GM12865 (cell line): ENCODE results near the gene FGGY.

Source experiments
- DNase-seq: peaks from one replicate; pipeline ENCODE4 v3.0.0; 2010; ENCODE audit warnings: low read depth
- H3K4me3 ChIP-seq: 2 replicates; pipeline ENCODE4 v1.5.1; 2011; ENCODE audit warnings: mild to moderate bottlenecking, low read depth, low read length, control low read depth
- TF ChIP-seq, protein P1 (sequence below): IDR thresholded peaks from 2 replicates; pipeline ENCODE4 v1.5.1; 2011; ENCODE audit warnings: low read length, control low read depth, low read depth, inconsistent platforms; ENCODE audit not compliant: insufficient read depth; ENCODE audit errors: missing control alignments

FGGY gene

DNA sequence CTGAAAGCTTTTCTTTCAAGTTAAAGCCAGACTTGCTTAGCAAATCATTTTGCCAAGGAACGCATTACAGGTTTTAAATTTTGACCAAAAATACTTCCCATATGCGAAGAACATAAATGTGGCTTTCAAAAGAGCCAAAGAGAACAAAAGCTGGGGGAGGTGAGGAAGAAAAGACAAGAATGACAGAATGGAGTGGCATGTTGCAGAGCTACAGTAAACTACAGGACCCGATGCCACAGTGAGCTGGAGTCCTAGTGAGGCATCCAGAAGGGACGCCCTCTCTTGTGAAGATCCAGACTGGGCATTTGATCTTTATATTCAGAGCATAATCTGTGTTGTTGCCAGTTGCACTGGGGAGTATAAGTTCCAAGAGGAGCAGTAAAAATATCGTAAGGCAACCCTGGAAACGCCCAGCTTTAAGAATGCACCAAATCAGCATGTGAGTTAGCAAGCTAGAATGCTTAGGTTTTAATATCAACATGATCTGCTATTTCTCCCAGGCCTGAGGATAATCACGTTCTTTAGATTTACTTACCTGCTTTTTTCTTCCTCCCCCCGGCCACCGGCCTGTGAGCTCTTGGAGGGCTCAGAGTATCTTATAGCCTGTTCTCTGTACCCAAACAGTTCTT, 469.4 kb downstream of the FGGY start:
- no peak overlapping the region for H3K4me3 ChIP-seq
- TF ChIP-seq, protein P1, sequence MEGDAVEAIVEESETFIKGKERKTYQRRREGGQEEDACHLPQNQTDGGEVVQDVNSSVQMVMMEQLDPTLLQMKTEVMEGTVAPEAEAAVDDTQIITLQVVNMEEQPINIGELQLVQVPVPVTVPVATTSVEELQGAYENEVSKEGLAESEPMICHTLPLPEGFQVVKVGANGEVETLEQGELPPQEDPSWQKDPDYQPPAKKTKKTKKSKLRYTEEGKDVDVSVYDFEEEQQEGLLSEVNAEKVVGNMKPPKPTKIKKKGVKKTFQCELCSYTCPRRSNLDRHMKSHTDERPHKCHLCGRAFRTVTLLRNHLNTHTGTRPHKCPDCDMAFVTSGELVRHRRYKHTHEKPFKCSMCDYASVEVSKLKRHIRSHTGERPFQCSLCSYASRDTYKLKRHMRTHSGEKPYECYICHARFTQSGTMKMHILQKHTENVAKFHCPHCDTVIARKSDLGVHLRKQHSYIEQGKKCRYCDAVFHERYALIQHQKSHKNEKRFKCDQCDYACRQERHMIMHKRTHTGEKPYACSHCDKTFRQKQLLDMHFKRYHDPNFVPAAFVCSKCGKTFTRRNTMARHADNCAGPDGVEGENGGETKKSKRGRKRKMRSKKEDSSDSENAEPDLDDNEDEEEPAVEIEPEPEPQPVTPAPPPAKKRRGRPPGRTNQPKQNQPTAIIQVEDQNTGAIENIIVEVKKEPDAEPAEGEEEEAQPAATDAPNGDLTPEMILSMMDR: no peak
- no peak for DNase-seq

DNA sequence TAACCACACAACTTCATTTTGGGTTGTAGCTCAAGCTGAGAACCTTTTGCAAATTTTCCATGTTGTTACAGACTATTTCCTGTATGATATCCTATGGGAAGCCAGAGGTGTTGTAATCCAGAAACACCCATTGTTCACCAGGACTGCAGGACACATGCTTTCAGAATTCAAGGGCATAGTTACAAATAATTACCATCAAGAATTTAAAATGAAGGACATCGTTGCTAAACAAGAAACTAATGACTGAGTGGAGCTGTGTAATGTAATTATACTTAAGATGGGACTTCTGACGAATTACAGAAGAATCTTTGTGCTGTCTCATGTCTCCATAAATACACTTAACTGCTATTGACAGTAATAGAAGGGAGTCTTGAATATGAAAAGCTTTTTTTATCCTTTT, 470.2 kb downstream of the FGGY start:
- TF ChIP-seq, protein P1: no peak
- no peak overlapping the region for H3K4me3 ChIP-seq
- DNase-seq: no peak

DNA sequence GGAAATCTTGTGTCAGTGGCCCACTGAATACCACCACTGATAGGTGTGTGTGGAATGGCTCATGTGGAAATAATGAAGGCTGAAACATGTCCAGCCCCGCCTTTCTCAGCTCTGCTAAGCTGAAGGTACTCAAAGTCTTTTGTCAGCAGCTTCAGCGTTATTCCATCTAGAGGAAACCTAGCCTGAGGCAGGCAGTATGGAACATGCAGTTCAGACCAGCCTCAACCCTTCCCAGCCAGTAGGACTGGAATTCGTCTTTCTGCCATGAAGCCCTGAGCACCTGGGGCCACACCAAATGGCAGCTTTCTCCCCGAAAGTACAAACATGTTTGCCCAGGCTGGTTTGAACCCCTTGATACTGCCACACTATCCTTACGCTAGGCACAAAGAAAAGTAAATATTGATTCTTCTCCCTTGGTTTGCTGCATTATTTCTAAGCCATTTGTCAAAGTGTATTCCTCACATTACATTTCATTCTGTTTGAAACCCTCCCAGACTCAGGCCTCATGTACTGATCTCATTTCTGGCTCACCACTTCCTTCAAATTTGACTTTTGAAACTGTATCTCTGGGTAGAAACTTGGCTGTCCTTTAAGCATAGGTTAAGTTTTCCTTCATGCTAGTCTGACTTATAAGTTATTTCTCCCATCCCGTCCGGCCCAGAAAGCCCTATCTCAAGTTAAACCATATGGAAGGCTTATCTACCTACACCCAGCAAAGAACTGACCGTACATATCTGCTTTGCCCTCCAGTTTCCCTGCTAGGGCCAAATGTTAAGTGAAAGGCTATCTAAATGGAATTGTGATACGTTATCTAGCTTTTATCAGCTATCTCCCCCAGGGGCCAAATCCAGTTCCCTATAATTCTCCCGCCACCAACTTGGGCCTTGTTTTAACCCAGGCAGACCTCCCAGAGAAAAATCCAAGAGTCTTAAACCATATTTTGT, 472.2 kb downstream of the FGGY start:
- TF ChIP-seq, protein P1: no peak
- H3K4me3 ChIP-seq: no peak overlapping the region
- no peak for DNase-seq

DNA sequence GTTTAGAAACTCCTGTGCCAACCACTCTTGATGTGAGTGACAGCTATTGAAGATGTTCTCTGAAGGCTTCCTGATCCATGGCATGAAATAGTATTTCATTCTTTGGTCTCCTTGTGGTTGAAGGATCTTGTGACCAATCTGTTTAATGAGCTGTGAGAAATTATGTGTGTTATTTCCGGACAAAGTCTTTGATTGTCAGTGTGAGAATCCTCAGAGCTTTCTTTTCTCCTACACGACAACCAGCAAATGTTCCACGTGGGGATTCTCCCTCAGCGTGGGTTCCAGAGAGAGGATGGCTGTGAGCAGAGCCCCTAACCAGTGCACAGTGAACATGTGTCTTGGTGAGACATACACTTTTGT, 472.8 kb downstream of the FGGY start:
- DNase-seq: no peak
- TF ChIP-seq, protein P1: no peak

DNA sequence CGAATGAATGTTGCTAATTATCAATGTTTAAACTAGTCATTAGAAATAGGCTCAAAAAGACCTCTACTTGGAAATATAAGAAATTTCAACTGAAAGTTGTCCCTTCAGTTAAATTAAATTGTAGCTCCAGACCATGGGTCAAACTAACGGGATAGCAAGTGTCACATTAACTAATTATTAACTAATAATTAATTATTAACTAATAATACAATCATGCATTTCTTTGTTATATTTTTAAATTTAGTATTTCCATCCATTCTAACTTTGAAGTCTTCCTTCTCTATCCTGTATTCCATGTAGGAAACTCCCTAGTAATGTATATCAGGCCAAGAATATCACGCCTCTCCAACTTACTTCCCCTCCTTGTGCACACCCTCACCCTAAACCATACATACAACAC, 474.5 kb downstream of the FGGY start:
- TF ChIP-seq, protein P1: no peak
- DNase-seq: no peak
- H3K4me3 ChIP-seq: no peak overlapping the region

More for the DNA sequence above, 472.8 kb downstream of the FGGY start:
- H3K4me3 ChIP-seq: no peak overlapping the region

DNA sequence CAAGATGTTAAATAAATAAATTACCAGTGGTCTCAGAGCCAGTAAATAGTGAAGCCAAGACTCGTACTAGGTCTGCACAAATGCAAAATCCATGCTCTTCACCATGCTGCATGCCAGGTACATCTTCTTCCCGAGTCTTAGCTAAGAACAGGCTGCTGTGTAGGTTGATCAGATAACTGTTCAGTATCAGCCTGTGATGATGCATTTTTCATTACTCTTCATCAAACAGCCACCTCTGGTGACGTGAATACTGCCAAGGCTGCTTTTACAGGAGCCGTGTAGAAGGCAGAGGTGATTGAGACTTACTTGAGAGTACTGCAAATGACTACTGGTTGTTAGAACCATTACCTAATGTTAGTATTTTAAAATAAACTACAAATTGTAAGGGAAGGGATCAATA, 478.6 kb downstream of the FGGY start:
- TF ChIP-seq, protein P1: no peak
- no peak overlapping the region for H3K4me3 ChIP-seq
- no peak for DNase-seq
